H9 (cell line): ENCODE data around the gene MGAT5. TPM values are rescaled to one million over a fixed set of nuclear protein-coding genes. Genes with fewer than 3 reads are reported as not detected.

Experiments used
- DNase-seq: peaks from one replicate; pipeline ENCODE4 v3.0.0-alpha.2; 2017
- H2AFZ ChIP-seq: one replicate; pipeline ENCODE4 v1.6.1; 2013; ENCODE audit warnings: mild to moderate bottlenecking, low read length, control low read depth, moderate library complexity
- H2AK5ac ChIP-seq: 2 replicates; pipeline ENCODE4 v1.6.1; 2013; ENCODE audit warnings: low read length, control low read depth, mixed read lengths; ENCODE audit not compliant: insufficient read length
- H2BK120ac ChIP-seq: one replicate; pipeline ENCODE4 v1.6.1; 2013; ENCODE audit warnings: low read depth, mild to moderate bottlenecking, low read length, control low read depth, inconsistent platforms; ENCODE audit not compliant: poor library complexity, severe bottlenecking
- H2BK12ac ChIP-seq: 2 replicates; pipeline ENCODE4 v1.6.1; 2013; ENCODE audit warnings: low read length, control low read depth, mixed read lengths, low read depth; ENCODE audit not compliant: insufficient read length
- H2BK15ac ChIP-seq: 2 replicates; pipeline ENCODE4 v1.6.1; 2013; ENCODE audit warnings: low read depth, low read length, control low read depth
- H2BK20ac ChIP-seq: one replicate; pipeline ENCODE4 v1.6.1; 2013; ENCODE audit warnings: low read depth, mild to moderate bottlenecking, low read length, control low read depth, inconsistent platforms; ENCODE audit not compliant: poor library complexity, severe bottlenecking
- H2BK5ac ChIP-seq: 2 replicates; pipeline ENCODE4 v1.6.1; 2013; ENCODE audit warnings: low read length, control low read depth, mixed read lengths; ENCODE audit not compliant: insufficient read length
- H3K14ac ChIP-seq: 2 replicates; pipeline ENCODE4 v1.6.1; 2013; ENCODE audit warnings: low read length, control low read depth; ENCODE audit not compliant: insufficient read depth
- H3K18ac ChIP-seq: 2 replicates; pipeline ENCODE4 v1.6.1; 2013; ENCODE audit warnings: low read depth, mild to moderate bottlenecking, mixed read lengths, low read length, control low read depth; ENCODE audit not compliant: insufficient read length
- H3K23ac ChIP-seq: 2 replicates; pipeline ENCODE4 v1.6.1; 2013; ENCODE audit warnings: low read length, control low read depth, mixed read lengths, low read depth; ENCODE audit not compliant: insufficient read length
- H3K23me2 ChIP-seq: 2 replicates; pipeline ENCODE4 v1.6.1; 2013; ENCODE audit warnings: low read depth, mild to moderate bottlenecking, mixed read lengths, low read length, control low read depth; ENCODE audit not compliant: insufficient read length, poor library complexity, severe bottlenecking
- H3K27ac ChIP-seq: 2 replicates; pipeline ENCODE4 v1.5.1; 2013; ENCODE audit warnings: low read length, control low read depth, mixed read lengths, low read depth; ENCODE audit not compliant: insufficient read length
- H3K27me3 ChIP-seq: 2 replicates; pipeline ENCODE4 v1.6.1; 2013; ENCODE audit warnings: low read length, control low read depth, inconsistent platforms; ENCODE audit not compliant: insufficient read depth
- H3K4ac ChIP-seq: 2 replicates; pipeline ENCODE4 v1.6.1; 2013; ENCODE audit warnings: low read depth, mild to moderate bottlenecking, control low read depth, inconsistent platforms, low read length, moderate library complexity
- H3K4me1 ChIP-seq: 2 replicates; pipeline ENCODE4 v1.6.1; 2013; ENCODE audit warnings: low read length, control low read depth, inconsistent platforms; ENCODE audit not compliant: insufficient read depth
- H3K4me2 ChIP-seq: 2 replicates; pipeline ENCODE4 v1.6.1; 2013; ENCODE audit warnings: low read length, control low read depth, mixed read lengths; ENCODE audit not compliant: insufficient read length, insufficient read depth
- H3K56ac ChIP-seq: 2 replicates; pipeline ENCODE4 v1.6.1; 2013; ENCODE audit warnings: low read depth, mild to moderate bottlenecking, mixed read lengths, low read length, control low read depth; ENCODE audit not compliant: insufficient read length
- H3K79me1 ChIP-seq: 2 replicates; pipeline ENCODE4 v1.6.1; 2013; ENCODE audit warnings: low read depth, mild to moderate bottlenecking, moderate library complexity, low read length, control low read depth, inconsistent platforms; ENCODE audit not compliant: insufficient read depth, poor library complexity, severe bottlenecking
- H3K79me2 ChIP-seq: 2 replicates; pipeline ENCODE4 v1.6.1; 2013; ENCODE audit warnings: low read length, control low read depth, inconsistent platforms; ENCODE audit not compliant: insufficient read depth
- H3K9ac ChIP-seq: 2 replicates; pipeline ENCODE4 v1.6.1; 2013; ENCODE audit warnings: low read length, control low read depth, mixed read lengths; ENCODE audit not compliant: insufficient read length; ENCODE audit errors: extremely low read depth
- H3K9me3 ChIP-seq: one replicate; pipeline ENCODE4 v1.6.1; 2013; ENCODE audit warnings: low read depth, low read length, inconsistent platforms; ENCODE audit not compliant: control insufficient read depth
- H3T11ph ChIP-seq: one replicate; pipeline ENCODE4 v1.6.1; 2013; ENCODE audit warnings: mild to moderate bottlenecking, low read length, control low read depth, inconsistent platforms
- H4K20me1 ChIP-seq: one replicate; pipeline ENCODE4 v1.6.1; 2013; ENCODE audit not compliant: control insufficient read depth, insufficient read length, insufficient read depth
- H4K5ac ChIP-seq: 2 replicates; pipeline ENCODE4 v1.6.1; 2013; ENCODE audit warnings: low read depth, mild to moderate bottlenecking, mixed read lengths, low read length, control low read depth; ENCODE audit not compliant: insufficient read length
- H4K8ac ChIP-seq: replicated peaks from 2 replicates; pipeline ENCODE4 v1.6.1; 2013; ENCODE audit warnings: low read length, control low read depth, mixed read lengths, low read depth; ENCODE audit not compliant: insufficient read length
- H4K91ac ChIP-seq: 2 replicates; pipeline ENCODE4 v1.6.1; 2013; ENCODE audit warnings: low read depth, mild to moderate bottlenecking, moderate library complexity, mixed read lengths, low read length, control low read depth; ENCODE audit not compliant: insufficient read length
- H3K27ac Mint-ChIP-seq, 3 experiments: 2 replicates in 2 of 3; 3 replicates in 1 of 3; pipeline ENCODE4 v1.8.0; 2020 to 2021; ENCODE audit warnings: mixed read lengths in 3 of 3, mild to moderate bottlenecking in 1 of 3, moderate library complexity in 1 of 3
- H3K27me3 Mint-ChIP-seq: 2 replicates; pipeline ENCODE4 v1.8.0; 2021; ENCODE audit warnings: low read depth, mild to moderate bottlenecking, moderate library complexity, mixed read lengths
- H3K36me3 Mint-ChIP-seq, 3 experiments: 2 replicates in 2 of 3; 3 replicates in 1 of 3; pipeline ENCODE4 v1.8.0; 2020 to 2021; ENCODE audit warnings: low read depth in 3 of 3, mixed read lengths in 3 of 3; ENCODE audit not compliant: insufficient read depth in 1 of 3
- H3K4me1 Mint-ChIP-seq, 2 experiments: 2 replicates each; pipeline ENCODE4 v1.8.0; 2020; ENCODE audit warnings: mixed read lengths in 2 of 2
- H3K4me3 Mint-ChIP-seq, 2 experiments: 2 replicates in 1 of 2; 3 replicates in 1 of 2; pipeline ENCODE4 v1.8.0; 2020 to 2021; ENCODE audit warnings: mild to moderate bottlenecking in 2 of 2, mixed read lengths in 2 of 2, moderate library complexity in 1 of 2
- H3K9me3 Mint-ChIP-seq, 2 experiments: 2 replicates in 1 of 2; 3 replicates in 1 of 2; pipeline ENCODE4 v1.8.0; 2020; ENCODE audit warnings: mild to moderate bottlenecking in 2 of 2, mixed read lengths in 2 of 2, moderate library complexity in 1 of 2
- WGBS: extraction: QIAGEN DNeasy Blood & Tissue Kit; methylation state at CpG from one replicate; pipeline ENCODE4 v1.1.7; 2013; ENCODE audit warnings: missing lambda C conversion rate, low lambda C conversion rate, mixed read lengths; ENCODE audit not compliant: insufficient read length; ENCODE audit errors: extremely low coverage; 5-methylcytosine and 5-hydroxymethylcytosine counted together
- total RNA-seq: library from RNA; stranded (reverse); gene quantifications from 2 replicates; pipeline ENCODE4 v1.2.1, GENCODE V29; 2021
- TF ChIP-seq, protein P1 (sequence below): fragments of 200-600 bp; sonication (generic); conservative IDR thresholded peaks from 3 replicates; pipeline ENCODE4 v1.8.0; 2021; ENCODE audit warnings: antibody characterized with exemption, mild to moderate bottlenecking

MGAT5 gene
- total RNA-seq, 1 experiment from 2014 or later: 25.7 TPM

GRCh38 chr2:134462791-134463698, 209.2 kb downstream of the MGAT5 start:
- Histone ChIP-seq H2BK20ac (no peak overlapping the region), H3K27me3 (no peaks in the 10 kb centered on the region), H3K4me1 (no peaks in the 10 kb centered on the region), H3K56ac (no peak overlapping the region), H3K18ac (no peak overlapping the region), H3K79me1 (no peaks in the 10 kb centered on the region), H3K9me3 (no peaks in the 10 kb centered on the region), H3K4ac (no peak overlapping the region), H4K8ac (no peak overlapping the region), H3K23ac (no peak overlapping the region), H2BK120ac (no peak overlapping the region), H3K27ac (no peak overlapping the region), H3K23me2 (no peaks in the 10 kb centered on the region), H3T11ph (no peak overlapping the region), H4K5ac (no peak overlapping the region), H2BK5ac (no peak overlapping the region), H2AK5ac (no peak overlapping the region), H3K79me2 (no peaks in the 10 kb centered on the region), H4K91ac (no peak overlapping the region), H2AFZ (no peak overlapping the region), H3K4me2 (no peak overlapping the region), H3K9ac (no peak overlapping the region), H2BK15ac (no peak overlapping the region), H2BK12ac (no peak overlapping the region), H3K14ac (no peak overlapping the region; the same call in 1 of the 2 replicates), H4K20me1 (no peaks in the 10 kb centered on the region)
- Mint-ChIP-seq H3K27me3 (peaks cover 4% of the 10 kb centered on the region), H3K36me3 (no peaks in the 10 kb centered on the region), H3K4me1 (peaks cover 4 to 6% of the 10 kb centered on the region in 2 experiments; a peak in 3 of 4 replicates), H3K27ac (no peak overlapping the region), H3K4me3 (no peak overlapping the region), H3K9me3 (no peaks in the 10 kb centered on the region)
- no peak for DNase-seq
- no CpG with 5 or more reads among the region's 11 CpGs for WGBS
- TF ChIP-seq, protein P1, sequence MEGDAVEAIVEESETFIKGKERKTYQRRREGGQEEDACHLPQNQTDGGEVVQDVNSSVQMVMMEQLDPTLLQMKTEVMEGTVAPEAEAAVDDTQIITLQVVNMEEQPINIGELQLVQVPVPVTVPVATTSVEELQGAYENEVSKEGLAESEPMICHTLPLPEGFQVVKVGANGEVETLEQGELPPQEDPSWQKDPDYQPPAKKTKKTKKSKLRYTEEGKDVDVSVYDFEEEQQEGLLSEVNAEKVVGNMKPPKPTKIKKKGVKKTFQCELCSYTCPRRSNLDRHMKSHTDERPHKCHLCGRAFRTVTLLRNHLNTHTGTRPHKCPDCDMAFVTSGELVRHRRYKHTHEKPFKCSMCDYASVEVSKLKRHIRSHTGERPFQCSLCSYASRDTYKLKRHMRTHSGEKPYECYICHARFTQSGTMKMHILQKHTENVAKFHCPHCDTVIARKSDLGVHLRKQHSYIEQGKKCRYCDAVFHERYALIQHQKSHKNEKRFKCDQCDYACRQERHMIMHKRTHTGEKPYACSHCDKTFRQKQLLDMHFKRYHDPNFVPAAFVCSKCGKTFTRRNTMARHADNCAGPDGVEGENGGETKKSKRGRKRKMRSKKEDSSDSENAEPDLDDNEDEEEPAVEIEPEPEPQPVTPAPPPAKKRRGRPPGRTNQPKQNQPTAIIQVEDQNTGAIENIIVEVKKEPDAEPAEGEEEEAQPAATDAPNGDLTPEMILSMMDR: no peak
